H1 (cell line): Measurements from ENCODE around the gene NCBP2. TPM values are rescaled to one million over a fixed set of nuclear protein-coding genes. Genes with fewer than 3 reads are reported as not detected.

Experiments
- CTCF ChIA-PET: fragments of 300-600 bp; sonication (Branson Sonifier 250); formaldehyde crosslinking; loops from one replicate; lab custom pipeline; 2021; ENCODE audit not compliant: partially characterized antibody; lab: Charles Lee
- POLR2A ChIA-PET: fragments of 300-600 bp; sonication (Branson Sonifier 250); formaldehyde crosslinking; loops from one replicate; lab custom pipeline; 2021; ENCODE audit warnings: inconsistent platforms; ENCODE audit not compliant: partially characterized antibody; lab: Charles Lee
- DNase-seq, 2 experiments: peaks; one replicate each; pipeline versions ENCODE4 v3.0.0 to v3.0.0-alpha.2; 2010 to 2022; ENCODE audit warnings: low spot score in 2 of 2, low read depth in 1 of 2, mixed read lengths in 1 of 2
- FAIRE-seq: peaks from 2 replicates; lab custom pipeline; 2011; peaks lifted over from hg19 to GRCh38; lab: Jason Lieb, UNC
- H2AFZ ChIP-seq: 2 replicates; pipeline ENCODE4 v1.8.1; 2012; ENCODE audit warnings: low read length, inconsistent platforms
- H2AK5ac ChIP-seq: 2 replicates; pipeline ENCODE4 v1.6.1; 2013; ENCODE audit warnings: low read depth, low read length
- H2BK120ac ChIP-seq: replicated peaks from 2 replicates; pipeline ENCODE3; 2013; ENCODE audit warnings: low read depth, low read length, inconsistent platforms
- H2BK12ac ChIP-seq: 2 replicates; pipeline ENCODE4 v1.6.1; 2013; ENCODE audit warnings: low read depth, low read length
- H2BK15ac ChIP-seq: 2 replicates; pipeline ENCODE4 v1.6.1; 2013; ENCODE audit warnings: low read length
- H2BK20ac ChIP-seq: 2 replicates; pipeline ENCODE4 v1.6.1; 2013; ENCODE audit warnings: low read length
- H2BK5ac ChIP-seq: 2 replicates; pipeline ENCODE4 v1.6.1; 2013; ENCODE audit warnings: low read depth, low read length
- H3K14ac ChIP-seq: 2 replicates; pipeline ENCODE4 v1.6.1; 2013; ENCODE audit warnings: inconsistent platforms; ENCODE audit not compliant: insufficient read length
- H3K18ac ChIP-seq: 2 replicates; pipeline ENCODE4 v1.6.1; 2013; ENCODE audit warnings: low read length; ENCODE audit errors: extremely low read depth
- H3K23ac ChIP-seq: 2 replicates; pipeline ENCODE4 v1.6.1; 2013; ENCODE audit warnings: inconsistent platforms; ENCODE audit not compliant: insufficient read length
- H3K23me2 ChIP-seq: 2 replicates; pipeline ENCODE4 v1.6.1; 2013; ENCODE audit warnings: low read depth, low read length
- H3K27ac ChIP-seq: 2 replicates; pipeline ENCODE4 v1.6.1; 2011; ENCODE audit warnings: low read depth, low read length, inconsistent platforms
- H3K27me3 ChIP-seq, 4 experiments: replicated peaks in 1 of 4; 1 replicate in 1 of 4; 2 replicates in 3 of 4; pipeline versions ENCODE4 v1.6.1 to v1.8.1; 2011 to 2013; ENCODE audit warnings: low read length in 3 of 4, mild to moderate bottlenecking in 3 of 4, inconsistent platforms in 2 of 4, mixed read lengths in 2 of 4, moderate library complexity in 1 of 4; ENCODE audit not compliant: control insufficient read depth in 3 of 4, insufficient read depth in 3 of 4; ENCODE audit errors: extremely low read depth in 1 of 4
- H3K36me3 ChIP-seq, 4 experiments: 2 replicates each; pipeline versions ENCODE4 v1.6.1 to v1.8.1; 2011 to 2013; ENCODE audit warnings: mild to moderate bottlenecking in 4 of 4, low read length in 3 of 4, moderate library complexity in 2 of 4, control low read depth in 1 of 4, inconsistent platforms in 1 of 4; ENCODE audit not compliant: insufficient read depth in 4 of 4, control insufficient read depth in 2 of 4
- H3K4ac ChIP-seq: replicated peaks from 2 replicates; pipeline ENCODE3; 2013; ENCODE audit warnings: low read length, low read depth, mixed read lengths, inconsistent platforms; ENCODE audit not compliant: insufficient read length
- H3K4me1 ChIP-seq, 4 experiments: replicated peaks in 1 of 4; 1 replicate in 1 of 4; 2 replicates in 3 of 4; pipeline versions ENCODE4 v1.6.1 to v1.8.1; 2011 to 2013; ENCODE audit warnings: low read length in 3 of 4, inconsistent platforms in 2 of 4, mixed read lengths in 1 of 4; ENCODE audit not compliant: insufficient read depth in 4 of 4, control insufficient read depth in 3 of 4
- H3K4me2 ChIP-seq, 2 experiments: 2 replicates each; pipeline versions ENCODE4 v1.6.1 to v1.8.1; 2011 to 2013; ENCODE audit warnings: low read depth in 2 of 2, low read length in 2 of 2, control low read depth in 1 of 2, inconsistent platforms in 1 of 2, mild to moderate bottlenecking in 1 of 2; ENCODE audit not compliant: insufficient read depth in 1 of 2
- H3K4me3 ChIP-seq, 4 experiments: fragments of 200-600, 300-600 bp in 1 of 4; sonication (generic), shearing (Covaris generic), sonication (Bioruptor Twin) in 1 of 4; 2 replicates each; pipeline versions ENCODE4 v1.5.1 to v1.8.1; 2011 to 2016; ENCODE audit warnings: low read length in 4 of 4, low read depth in 3 of 4, control low read depth in 2 of 4, inconsistent platforms in 2 of 4, mild to moderate bottlenecking in 2 of 4, mixed read lengths in 1 of 4, moderate library complexity in 1 of 4; ENCODE audit not compliant: insufficient read depth in 2 of 4; ENCODE audit errors: extremely low read depth in 1 of 4
- H3K56ac ChIP-seq: replicated peaks from 2 replicates; pipeline ENCODE3; 2013; ENCODE audit warnings: low read depth, mild to moderate bottlenecking, mixed read lengths, low read length, inconsistent platforms; ENCODE audit not compliant: insufficient read length
- H3K79me1 ChIP-seq: 2 replicates; pipeline ENCODE4 v1.6.1; 2013; ENCODE audit warnings: low read depth, low read length, control low read depth
- H3K79me2 ChIP-seq, 2 experiments: 2 replicates each; pipeline versions ENCODE4 v1.6.1 to v1.8.1; 2012 to 2013; ENCODE audit warnings: low read length in 2 of 2, mild to moderate bottlenecking in 2 of 2, inconsistent platforms in 1 of 2; ENCODE audit not compliant: insufficient read depth in 2 of 2, control insufficient read depth in 1 of 2
- H3K9ac ChIP-seq, 4 experiments: replicated peaks in 1 of 4; 1 replicate in 1 of 4; 2 replicates in 3 of 4; pipeline versions ENCODE4 v1.6.1 to v1.8.1; 2011 to 2013; ENCODE audit warnings: low read depth in 3 of 4, low read length in 3 of 4, control low read depth in 2 of 4, mild to moderate bottlenecking in 2 of 4, moderate library complexity in 2 of 4, inconsistent platforms in 1 of 4; ENCODE audit errors: extremely low read depth in 1 of 4
- H3K9me3 ChIP-seq, 2 experiments: 2 replicates each; pipeline versions ENCODE4 v1.6.1 to v1.8.1; 2012 to 2013; ENCODE audit warnings: mild to moderate bottlenecking in 2 of 2, moderate library complexity in 2 of 2, control low read depth in 1 of 2, inconsistent platforms in 1 of 2, low read depth in 1 of 2, low read length in 1 of 2, mixed read lengths in 1 of 2; ENCODE audit not compliant: insufficient read depth in 2 of 2
- H4K20me1 ChIP-seq, 2 experiments: replicated peaks in 1 of 2; 2 replicates each; pipeline versions ENCODE3 to v1.8.1; 2011 to 2013; ENCODE audit warnings: inconsistent platforms in 2 of 2, low read length in 2 of 2, mild to moderate bottlenecking in 1 of 2; ENCODE audit not compliant: insufficient read depth in 2 of 2, control insufficient read depth in 1 of 2
- H4K5ac ChIP-seq: 2 replicates; pipeline ENCODE4 v1.6.1; 2013; ENCODE audit warnings: low read length, low read depth, mixed read lengths, inconsistent platforms; ENCODE audit not compliant: insufficient read length
- H4K8ac ChIP-seq: 2 replicates; pipeline ENCODE4 v1.8.0; 2013; ENCODE audit warnings: mild to moderate bottlenecking, moderate library complexity, low read length, inconsistent platforms; ENCODE audit not compliant: insufficient read depth; ENCODE audit errors: extremely low read depth
- H4K91ac ChIP-seq: replicated peaks from 2 replicates; pipeline ENCODE3; 2013; ENCODE audit warnings: low read length, mixed read lengths, inconsistent platforms; ENCODE audit not compliant: insufficient read length
- BACH1 ChIP-seq: IDR thresholded peaks from 2 replicates; pipeline ENCODE4 v1.6.1; 2012; ENCODE audit warnings: low read length, improper control_type of control experiment
- E2F6 ChIP-seq: IDR thresholded peaks from 2 replicates; pipeline ENCODE4 v1.6.1; 2012; ENCODE audit warnings: inconsistent platforms
- EP300 ChIP-seq, 2 experiments: IDR thresholded peaks; 1 replicate in 1 of 2; 2 replicates in 1 of 2; pipeline ENCODE4 v1.6.1; 2011 to 2012; ENCODE audit warnings: low read depth in 2 of 2, low read length in 2 of 2, mild to moderate bottlenecking in 2 of 2, borderline replicate concordance in 1 of 2, inconsistent platforms in 1 of 2, moderate library complexity in 1 of 2
- SP4 ChIP-seq: IDR thresholded peaks from 2 replicates; pipeline ENCODE4 v1.6.1; 2012; ENCODE audit warnings: low read length, inconsistent platforms
- SRF ChIP-seq: IDR thresholded peaks from 2 replicates; pipeline ENCODE4 v1.6.1; 2011; ENCODE audit warnings: mild to moderate bottlenecking, low read depth, low read length, moderate library complexity
- YY1 ChIP-seq: IDR thresholded peaks from 2 replicates; pipeline ENCODE4 v1.6.1; 2011; ENCODE audit warnings: low read depth, mild to moderate bottlenecking, low read length
- WGBS, 2 experiments: shearing (Covaris generic) in 1 of 2; methylation state at CpG; one replicate each; pipeline versions ENCODE4 v1.1.6 to v1.1.7; 2013 to 2015; ENCODE audit warnings: low lambda C conversion rate in 2 of 2, mixed read lengths in 2 of 2, inconsistent platforms in 1 of 2, low coverage in 1 of 2, missing lambda C conversion rate in 1 of 2; ENCODE audit not compliant: insufficient replicate concordance in 2 of 2, insufficient coverage in 1 of 2, insufficient read length in 1 of 2; ENCODE audit errors: extremely low coverage in 1 of 2, missing lambda C conversion rate in 1 of 2; 5-methylcytosine and 5-hydroxymethylcytosine counted together
- polyA plus RNA-seq, 7 experiments: library from polyadenylated mRNA; depleted of rRNA in 3 of 7; stranded (reverse) in 5 of 7; unstranded in 2 of 7; fragments of >200 nt in 5 of 7; fragments of 200-250 nt in 2 of 7; gene quantifications; 1 replicate in 5 of 7; 2 replicates in 1 of 7; 4 replicates in 1 of 7; pipeline versions ENCODE4 v1.2.1 to v1.2.3, GENCODE V29; 2011 to 2013; ENCODE audit warnings: missing spikeins in 2 of 7, mixed read lengths in 2 of 7
- total RNA-seq: library from RNA; stranded (reverse); fragmentation: NEBNext Ultra II Directional; extraction: Animal tissue kit (Norgen Biotek cat#: 25700); gene quantifications from 2 replicates; pipeline ENCODE4 v1.2.1, GENCODE V29; 2021

NCBP2 gene
- total and polyA plus RNA-seq, 2 of the 8 experiments (the other 6 are each of a cell fraction or from before 2014, with no cell fraction given) = 34.1 to 100 TPM

- H3K79me1 ChIP-seq = no peaks in the 10 kb centered on the region
- H2BK15ac ChIP-seq = no peak overlapping the region
- H3K9me3 ChIP-seq = no peaks in the 10 kb centered on the region
- H3K18ac ChIP-seq = no peak overlapping the region
- TF ChIP-seq E2F6 (no peak), BACH1 (no peak), SP4 (no peak), EP300 (IDR thresholded peaks at IDR 0.05; ENCODE audit: borderline replicate concordance in 1 of 2, low read depth in 2 of 2, low read length in 2 of 2) (no peak), YY1 (no peak), SRF (no peak)
- TF ChIP-seq, all 59 proteins: peak for 0
- H4K91ac ChIP-seq = no peak overlapping the region
- no peak overlapping the region for H3K4ac ChIP-seq
- H3K14ac ChIP-seq = no peak overlapping the region
- no peak overlapping the region for H3K23ac ChIP-seq
- POLR2A ChIA-PET = no interaction called here
- H3K9ac ChIP-seq = no peak overlapping the region
- no peak overlapping the region for H2AFZ ChIP-seq
- H2AK5ac ChIP-seq = no peak overlapping the region
- H3K27ac ChIP-seq = no peak overlapping the region
- DNase-seq (no peak), FAIRE-seq (no peak)
- CTCF ChIA-PET = interaction anchor here (0.6 to 1.6 kb wide), 5 partner anchors 18 to 557 kb away, joined by 3 to 4 read pairs (median 3); no protein-coding TSS in a partner anchor
- H3K56ac ChIP-seq = no peak overlapping the region
- no peaks in the 10 kb centered on the region for H3K23me2 ChIP-seq
- H4K8ac ChIP-seq = no peak overlapping the region
- WGBS, 2 experiments = 94% methylated on average over 4 of the region's 4 CpGs; no CpG with 5 or more reads in 1 of the 2 experiments
- no peak overlapping the region for H4K5ac ChIP-seq
- no peak overlapping the region for H3K4me2 ChIP-seq
- H3K79me2 ChIP-seq = no peaks in the 10 kb centered on the region
- H2BK5ac ChIP-seq = no peak overlapping the region
- no peak overlapping the region for H2BK12ac ChIP-seq
- H3K4me1 ChIP-seq = no peaks in the 10 kb centered on the region; a peak in 1 of 7 replicates
- H3K27me3 ChIP-seq = peaks cover 9 to 13% (median 12%) of the 10 kb centered on the region in 4 experiments
- H3K36me3 ChIP-seq = no peaks in the 10 kb centered on the region
- no peaks in the 10 kb centered on the region for H4K20me1 ChIP-seq
- no peak overlapping the region for H3K4me3 ChIP-seq
- no peak overlapping the region for H2BK120ac ChIP-seq
- H2BK20ac ChIP-seq = no peak overlapping the region
Observed at GRCh38 chr3:196975349-196975748, 33.0 kb upstream of the NCBP2 start.
